Stomach smooth muscle (tissue), 2 donors: ENCODE measurements around the gene CYSLTR2.
"Not testable (repeated sequence)": the region's sequence is repeated elsewhere in the genome, so short reads cannot be mapped to it uniquely, and the experiment has no call there.

ENCODE experiments used
- H3K27ac ChIP-seq: one replicate; pipeline ENCODE4 v1.7.0; 2013; ENCODE audit warnings: mild to moderate bottlenecking, low read length, inconsistent platforms
- H3K27me3 ChIP-seq, 2 donors: one replicate each; pipeline ENCODE4 v1.7.0; 2013; ENCODE audit warnings: low read length in 2 of 2; ENCODE audit not compliant: insufficient read depth in 2 of 2, control insufficient read depth in 1 of 2
- H3K36me3 ChIP-seq, 2 donors: one replicate each; pipeline ENCODE4 v1.7.0; 2013; ENCODE audit warnings: low read length in 2 of 2; ENCODE audit not compliant: control insufficient read depth in 2 of 2, insufficient read depth in 2 of 2
- H3K4me1 ChIP-seq: one replicate; pipeline ENCODE4 v1.7.0; 2013; ENCODE audit warnings: low read length; ENCODE audit not compliant: control insufficient read depth, insufficient read depth
- H3K4me3 ChIP-seq, 2 donors: one replicate each; pipeline ENCODE4 v1.7.0; 2013; ENCODE audit warnings: low read length in 2 of 2
- H3K9ac ChIP-seq, 2 donors: one replicate each; pipeline ENCODE4 v1.7.0; 2013; ENCODE audit warnings: low read length in 2 of 2, mild to moderate bottlenecking in 1 of 2
- H3K9me3 ChIP-seq, 2 donors: one replicate each; pipeline ENCODE4 v1.7.0; 2013; ENCODE audit warnings: low read length in 2 of 2; ENCODE audit not compliant: control insufficient read depth in 2 of 2
- donor health status: healthy.
- donor health status: Pancreatic carcinoma.

CYSLTR2 gene

GRCh38 chr13:48686636-48687210, 33.0 kb downstream of the CYSLTR2 start:
- H3K27ac ChIP-seq, result no peak overlapping the region
- H3K4me1 ChIP-seq, result no peaks in the 10 kb centered on the region
- H3K36me3 ChIP-seq, result no peaks in the 10 kb centered on the region
- H3K27me3 ChIP-seq, result no peaks in the 10 kb centered on the region
- no peak overlapping the region for H3K4me3 ChIP-seq
- H3K9me3 ChIP-seq, result no peaks in the 10 kb centered on the region
- H3K9ac ChIP-seq, result no peak overlapping the region

GRCh38 chr13:48687249-48687648, 33.5 kb downstream of the CYSLTR2 start:
- no peaks in the 10 kb centered on the region for H3K9me3 ChIP-seq
- no peak overlapping the region for H3K4me3 ChIP-seq
- H3K36me3 ChIP-seq, result no peaks in the 10 kb centered on the region
- H3K27me3 ChIP-seq, result no peaks in the 10 kb centered on the region
- H3K27ac ChIP-seq, result no peak overlapping the region
- no peaks in the 10 kb centered on the region for H3K4me1 ChIP-seq
- H3K9ac ChIP-seq, result no peak overlapping the region

- no peak overlapping the region for H3K27ac ChIP-seq
- H3K27me3 ChIP-seq, result no peaks in the 10 kb centered on the region
- no peaks in the 10 kb centered on the region for H3K36me3 ChIP-seq
- no peaks in the 10 kb centered on the region for H3K9me3 ChIP-seq
- no peak overlapping the region for H3K4me3 ChIP-seq
- no peak overlapping the region for H3K9ac ChIP-seq
- no peaks in the 10 kb centered on the region for H3K4me1 ChIP-seq
These were observed 40.3 kb downstream of the CYSLTR2 start for GRCh38 chr13:48693998-48694397.

GRCh38 chr13:48695776-48696175, 42.0 kb downstream of the CYSLTR2 start:
- Histone ChIP-seq H3K9me3 (no peaks in the 10 kb centered on the region), H3K27ac (no peak overlapping the region), H3K27me3 (no peaks in the 10 kb centered on the region), H3K36me3 (no peaks in the 10 kb centered on the region), H3K4me1 (no peaks in the 10 kb centered on the region), H3K4me3 (no peak overlapping the region), H3K9ac (no peak overlapping the region)

GRCh38 chr13:48696676-48697075, 42.9 kb downstream of the CYSLTR2 start:
- not testable (repeated sequence) for H3K36me3 ChIP-seq, H3K9ac ChIP-seq, H3K4me1 ChIP-seq, H3K9me3 ChIP-seq, H3K4me3 ChIP-seq, H3K27me3 ChIP-seq, H3K27ac ChIP-seq

GRCh38 chr13:48707405-48707804, 53.7 kb downstream of the CYSLTR2 start:
- no peaks in the 10 kb centered on the region for H3K36me3 ChIP-seq
- H3K27me3 ChIP-seq, result no peaks in the 10 kb centered on the region
- H3K9ac ChIP-seq, result no peak overlapping the region
- H3K27ac ChIP-seq, result no peak overlapping the region
- H3K9me3 ChIP-seq, result peaks cover 0 to 4% of the 10 kb centered on the region in 2 donors
- no peak overlapping the region for H3K4me3 ChIP-seq
- H3K4me1 ChIP-seq, result no peaks in the 10 kb centered on the region

- no peaks in the 10 kb centered on the region for H3K27me3 ChIP-seq
- H3K36me3 ChIP-seq, result no peaks in the 10 kb centered on the region
- no peaks in the 10 kb centered on the region for H3K4me1 ChIP-seq
- no peak overlapping the region for H3K9ac ChIP-seq
- H3K4me3 ChIP-seq, result no peak overlapping the region
- H3K27ac ChIP-seq, result no peak overlapping the region
- peaks cover 0 to 4% of the 10 kb centered on the region in 2 donors for H3K9me3 ChIP-seq
These were observed 55.0 kb downstream of the CYSLTR2 start for GRCh38 chr13:48708764-48709163.

- Histone ChIP-seq H3K4me3 (no peak overlapping the region), H3K36me3 (no peaks in the 10 kb centered on the region), H3K27ac (no peak overlapping the region), H3K27me3 (no peaks in the 10 kb centered on the region), H3K4me1 (no peaks in the 10 kb centered on the region), H3K9ac (no peak overlapping the region), H3K9me3 (peaks cover 0 to 4% of the 10 kb centered on the region in 2 donors)
These were observed 55.5 kb downstream of the CYSLTR2 start for GRCh38 chr13:48709213-48709612.

GRCh38 chr13:48710160-48710559, 56.4 kb downstream of the CYSLTR2 start:
- Histone ChIP-seq H3K4me3 (no peak overlapping the region), H3K9ac (no peak overlapping the region), H3K27ac (no peak overlapping the region), H3K36me3 (no peaks in the 10 kb centered on the region), H3K27me3 (no peaks in the 10 kb centered on the region), H3K4me1 (no peaks in the 10 kb centered on the region), H3K9me3 (peaks cover 0 to 4% of the 10 kb centered on the region in 2 donors)

GRCh38 chr13:48712141-48712540, 58.4 kb downstream of the CYSLTR2 start:
- Histone ChIP-seq H3K9ac (no peak overlapping the region), H3K4me1 (no peaks in the 10 kb centered on the region), H3K27ac (no peak overlapping the region)

GRCh38 chr13:48715977-48716376, 62.2 kb downstream of the CYSLTR2 start:
- no peaks in the 10 kb centered on the region for H3K27me3 ChIP-seq
- no peak overlapping the region for H3K4me3 ChIP-seq
- H3K27ac ChIP-seq, result no peak overlapping the region
- H3K4me1 ChIP-seq, result no peaks in the 10 kb centered on the region
- peaks cover 8 to 10% of the 10 kb centered on the region in 2 donors for H3K9me3 ChIP-seq
- no peak overlapping the region for H3K9ac ChIP-seq
- no peaks in the 10 kb centered on the region for H3K36me3 ChIP-seq

More at GRCh38 chr13:48712141-48712540, 58.4 kb downstream of the CYSLTR2 start:
- Histone ChIP-seq H3K4me3 (no peak overlapping the region), H3K36me3 (no peaks in the 10 kb centered on the region), H3K27me3 (no peaks in the 10 kb centered on the region), H3K9me3 (peaks cover 0 to 6% of the 10 kb centered on the region in 2 donors)
